GM21737 (cell line): ENCODE measurements around the gene DPH2.
A peak's percentile ranks its signal among the peaks of the same experiment; 100 is the strongest.

Experiments used
- ATAC-seq: cut with Tn5 transposase; IDR thresholded peaks from one replicate; pipeline ENCODE4 v1.9.1; 2021; ENCODE audit warnings: mild to moderate bottlenecking, moderate library complexity; ENCODE audit not compliant: unreplicated experiment

The DPH2 gene

DNA sequence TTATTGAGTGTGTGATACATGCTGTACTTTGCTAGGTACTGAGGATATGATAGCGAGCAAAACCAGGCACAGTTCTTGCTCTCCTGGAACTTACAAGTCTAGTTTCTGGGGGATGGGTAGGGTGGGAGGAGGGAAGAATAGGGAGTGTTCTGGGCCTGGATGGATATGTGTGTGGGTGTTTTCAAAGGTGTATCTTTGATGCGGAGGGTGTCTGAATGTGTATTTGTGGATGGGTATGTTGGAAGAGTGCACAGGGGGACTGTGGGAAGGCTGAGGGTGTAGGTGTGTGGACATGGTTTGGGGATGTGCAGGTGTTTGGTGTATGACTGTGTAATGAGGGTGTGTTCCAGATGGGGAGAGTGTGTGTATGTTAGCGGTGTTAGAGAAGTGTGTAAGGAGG lies 4.5 kb upstream of the DPH2 start:
- no peak for ATAC-seq

DNA sequence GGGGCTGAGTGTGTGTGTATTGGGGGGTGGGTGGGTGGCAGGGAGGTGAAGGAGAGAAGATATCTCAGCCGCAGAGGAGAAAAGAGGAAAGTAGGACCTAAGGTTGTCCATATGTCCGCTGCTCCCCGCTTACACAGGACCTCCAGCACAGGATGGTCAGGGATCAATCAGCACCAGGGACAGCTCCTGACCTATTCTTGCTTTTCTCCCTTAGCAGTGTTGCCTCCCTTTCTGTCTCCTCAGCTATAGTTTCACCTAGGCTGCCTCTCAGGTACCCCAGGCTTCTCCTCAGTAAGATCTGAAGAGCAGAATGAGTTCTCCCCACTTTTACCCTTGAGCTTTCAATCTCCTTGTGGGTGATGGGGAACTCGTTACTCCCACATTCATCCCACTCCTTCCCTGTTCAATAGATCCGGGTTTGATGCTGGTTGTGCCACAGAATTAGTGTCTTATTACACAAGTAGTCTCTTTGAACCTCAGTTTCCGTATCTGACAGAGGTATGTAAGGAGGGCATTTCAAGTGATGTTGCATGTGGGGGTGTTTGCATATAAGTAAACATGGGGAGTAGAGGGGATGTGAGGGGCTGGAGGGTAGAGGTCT lies 1.4 kb upstream of the DPH2 start:
- no peak for ATAC-seq

DNA sequence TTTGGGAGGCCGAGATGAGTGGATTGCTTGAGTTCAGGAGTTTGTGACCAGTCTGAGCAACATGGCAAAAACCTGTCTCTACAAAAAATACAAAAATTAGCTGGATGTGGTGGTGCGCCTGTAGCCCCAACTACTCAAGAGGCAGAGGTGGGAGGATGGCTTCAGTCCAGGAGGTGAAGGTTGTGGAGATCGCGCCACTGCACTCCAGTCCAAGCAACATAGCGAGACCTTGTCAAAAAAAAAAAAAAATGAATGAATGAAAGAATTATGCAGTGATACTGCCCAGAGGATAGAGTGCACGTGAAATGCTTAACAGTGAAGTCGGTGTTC lies 429 bp upstream of the DPH2 start:
- ATAC-seq, result no peak

DNA sequence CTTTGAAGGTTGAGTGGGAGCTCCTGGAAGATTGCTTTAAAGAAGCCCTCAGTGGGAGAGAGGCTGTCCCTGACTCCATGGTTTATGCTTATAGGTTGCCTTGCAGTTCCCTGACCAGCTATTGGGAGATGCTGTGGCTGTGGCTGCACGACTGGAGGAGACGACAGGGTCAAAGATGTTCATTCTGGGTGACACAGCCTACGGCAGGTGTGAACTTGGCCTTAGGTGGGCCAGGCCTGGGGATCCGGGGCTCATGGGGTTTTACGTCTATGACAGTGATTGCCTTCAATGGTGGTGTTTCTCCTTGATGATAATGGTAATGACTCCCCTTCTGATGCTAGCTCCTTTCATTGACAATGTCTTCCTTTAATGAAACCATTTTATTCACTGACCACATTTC lies 692 bp downstream of the DPH2 start:
- ATAC-seq, result no peak

DNA sequence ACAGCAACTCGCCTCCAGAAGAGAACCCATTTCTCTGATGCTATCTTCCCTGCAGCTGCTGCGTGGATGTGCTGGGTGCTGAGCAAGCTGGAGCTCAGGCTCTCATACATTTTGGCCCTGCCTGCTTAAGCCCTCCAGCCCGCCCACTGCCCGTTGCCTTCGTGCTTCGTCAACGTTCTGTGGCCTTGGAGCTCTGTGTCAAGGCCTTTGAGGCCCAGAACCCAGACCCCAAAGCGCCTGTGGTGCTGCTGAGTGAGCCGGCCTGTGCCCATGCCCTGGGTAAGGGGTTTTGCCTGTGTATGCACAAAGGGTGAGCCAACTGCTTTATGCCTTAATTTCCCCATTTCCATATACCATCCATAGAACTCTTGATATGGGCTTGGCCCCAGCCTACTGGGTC lies 1.1 kb downstream of the DPH2 start:
- ATAC-seq, result no peak

DNA sequence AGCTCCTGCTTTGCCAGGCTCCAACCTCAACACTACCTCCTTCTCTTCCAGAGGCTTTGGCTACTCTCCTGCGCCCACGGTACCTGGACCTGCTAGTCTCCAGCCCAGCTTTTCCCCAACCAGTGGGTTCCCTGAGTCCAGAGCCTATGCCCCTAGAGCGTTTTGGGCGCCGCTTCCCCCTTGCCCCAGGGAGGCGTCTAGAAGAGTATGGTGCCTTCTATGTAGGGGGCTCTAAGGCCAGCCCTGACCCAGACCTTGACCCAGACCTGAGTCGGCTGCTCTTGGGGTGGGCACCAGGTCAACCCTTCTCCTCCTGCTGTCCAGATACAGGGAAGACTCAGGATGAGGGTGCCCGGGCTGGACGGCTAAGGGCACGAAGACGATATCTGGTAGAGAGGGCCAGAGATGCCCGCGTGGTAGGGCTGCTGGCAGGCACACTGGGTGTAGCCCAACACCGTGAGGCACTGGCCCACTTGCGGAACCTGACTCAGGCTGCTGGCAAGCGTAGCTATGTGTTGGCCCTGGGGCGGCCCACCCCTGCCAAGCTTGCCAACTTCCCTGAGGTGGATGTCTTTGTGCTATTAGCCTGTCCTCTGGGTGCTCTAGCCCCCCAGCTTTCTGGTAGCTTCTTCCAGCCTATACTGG lies 1.6 kb downstream of the DPH2 start:
- no peak for ATAC-seq

DNA sequence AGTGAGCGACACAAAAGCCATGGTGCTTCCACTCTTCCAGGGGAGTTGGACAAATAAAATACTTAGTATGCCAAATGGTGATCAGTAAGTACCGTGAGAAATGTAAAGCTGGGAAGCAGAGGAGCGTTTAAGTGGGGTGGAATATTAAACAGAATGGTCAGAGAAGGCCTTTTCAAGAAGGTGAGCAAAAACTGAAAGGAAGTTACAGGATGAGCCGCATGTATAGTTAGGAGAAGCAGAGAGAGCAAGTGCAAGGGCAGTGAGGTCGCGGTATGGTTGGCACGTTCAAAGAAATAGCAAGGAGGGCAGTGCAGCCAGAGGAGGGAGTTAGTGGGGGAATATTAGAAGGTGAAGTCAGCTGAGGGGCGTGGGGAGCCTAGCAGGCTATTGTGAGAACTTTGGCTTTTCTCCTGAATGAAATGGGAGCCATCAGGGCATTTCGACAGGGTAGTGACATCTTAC lies 4.2 kb downstream of the DPH2 start:
- ATAC-seq, result no peak

DNA sequence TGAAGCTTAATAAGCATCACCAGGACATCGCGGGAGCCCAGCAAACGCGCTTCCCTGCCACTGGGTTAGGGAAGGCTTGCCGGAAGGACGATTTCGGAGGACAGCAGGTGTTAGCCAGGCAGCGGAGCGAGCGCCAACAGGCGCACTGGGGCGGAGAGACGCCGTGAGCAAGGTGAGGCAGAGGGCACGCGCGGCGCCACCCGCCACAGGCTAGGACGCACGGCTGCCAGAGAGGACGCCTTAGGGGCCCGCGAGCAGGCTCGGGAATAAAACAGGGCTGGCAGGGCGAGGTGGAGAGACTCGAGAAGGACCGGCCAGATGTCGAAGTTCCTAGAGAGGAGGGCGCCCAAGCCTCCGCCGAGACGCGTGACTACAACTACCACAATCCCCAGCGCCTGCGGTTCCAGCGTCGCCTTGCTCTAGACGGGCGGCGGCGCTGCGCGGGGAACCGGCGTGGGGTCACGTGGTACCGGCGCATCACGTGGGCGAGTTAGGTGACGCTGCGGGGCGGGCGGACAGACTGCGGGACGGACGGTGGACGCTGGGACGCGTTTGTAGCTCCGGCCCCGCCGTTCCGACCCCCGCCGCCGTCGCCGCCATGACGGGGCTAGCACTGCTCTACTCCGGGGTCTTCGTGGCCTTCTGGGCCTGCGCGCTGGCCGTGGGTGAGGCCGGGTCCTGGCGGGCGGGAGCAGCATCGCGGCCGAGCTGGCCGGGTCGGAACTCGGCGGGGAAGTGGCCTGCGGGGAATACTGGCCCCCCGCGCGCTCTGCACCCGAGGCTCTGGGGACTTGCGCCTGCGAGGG lies 4.8 kb downstream of the DPH2 start, which contains the start of gene ATP6V0B:
ATP6V0B (plus strand) TSS at position 518 of the 806 bp plus-strand sequence; CDS start at position 599, 81 bp downstream.
- ATAC-seq, result peak; percentile 57

DNA sequence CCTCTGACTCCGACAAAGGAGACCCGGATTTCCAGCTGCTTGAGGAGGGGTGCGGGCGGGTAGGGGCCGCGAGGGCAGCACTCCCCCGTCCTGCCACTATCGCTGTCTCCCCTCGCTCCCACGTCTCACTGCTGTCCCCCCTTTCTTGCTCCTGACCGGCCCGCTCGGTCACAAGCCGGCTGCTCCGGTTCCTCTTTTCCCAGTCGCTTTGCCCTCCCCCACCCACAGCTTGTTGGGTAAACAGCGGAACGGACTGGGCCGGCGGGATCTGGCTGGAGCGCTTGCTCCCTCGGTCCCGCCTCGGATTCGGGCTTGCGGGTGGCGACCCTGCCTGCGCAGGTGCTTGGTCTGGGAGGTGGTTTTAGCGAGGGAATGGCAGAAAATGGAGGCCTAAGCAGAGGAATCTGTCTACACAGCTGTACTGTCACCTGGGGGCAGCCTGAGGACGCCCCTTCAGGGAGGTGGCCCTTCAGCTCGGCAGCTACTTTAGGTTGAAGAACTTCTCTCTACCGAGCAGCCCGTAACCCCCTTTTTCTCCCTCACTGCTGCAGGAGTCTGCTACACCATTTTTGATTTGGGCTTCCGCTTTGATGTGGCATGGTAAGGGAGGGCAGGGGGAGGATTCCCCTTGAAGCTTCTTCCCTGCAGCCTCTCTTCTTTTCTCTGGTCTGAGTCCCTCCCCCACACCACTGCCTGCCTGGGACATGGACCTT lies 5.6 kb downstream of the DPH2 start:
- ATAC-seq, result no peak

DNA sequence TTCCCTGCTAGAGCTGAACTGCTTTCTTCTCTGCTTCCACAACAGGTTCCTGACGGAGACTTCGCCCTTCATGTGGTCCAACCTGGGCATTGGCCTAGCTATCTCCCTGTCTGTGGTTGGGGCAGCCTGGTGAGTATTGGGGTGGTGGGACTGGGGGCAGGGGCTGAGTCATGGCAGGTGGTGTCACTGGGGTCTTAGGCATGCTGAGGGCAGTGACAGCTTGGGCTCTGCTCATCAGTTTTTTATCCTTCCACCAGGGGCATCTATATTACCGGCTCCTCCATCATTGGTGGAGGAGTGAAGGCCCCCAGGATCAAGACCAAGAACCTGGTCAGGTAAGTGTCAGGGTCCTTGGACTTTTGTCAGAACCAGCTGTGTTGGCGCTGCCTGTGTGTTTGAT lies 6.2 kb downstream of the DPH2 start:
- ATAC-seq, result no peak

DNA sequence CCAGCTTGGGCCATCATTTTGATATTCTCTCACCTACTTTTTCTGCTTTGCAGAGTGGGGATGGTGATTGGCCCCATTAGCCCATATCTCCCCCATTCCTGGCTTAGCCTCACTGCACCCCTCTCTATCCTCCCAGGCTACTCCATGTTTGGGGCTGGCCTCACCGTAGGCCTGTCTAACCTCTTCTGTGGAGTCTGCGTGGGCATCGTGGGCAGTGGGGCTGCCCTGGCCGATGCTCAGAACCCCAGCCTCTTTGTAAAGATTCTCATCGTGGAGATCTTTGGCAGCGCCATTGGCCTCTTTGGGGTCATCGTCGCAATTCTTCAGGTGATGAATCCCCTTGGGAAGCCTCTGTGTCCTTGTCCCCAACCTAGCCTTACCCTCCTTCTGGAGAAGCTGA lies 7.1 kb downstream of the DPH2 start:
- ATAC-seq, result no peak

DNA sequence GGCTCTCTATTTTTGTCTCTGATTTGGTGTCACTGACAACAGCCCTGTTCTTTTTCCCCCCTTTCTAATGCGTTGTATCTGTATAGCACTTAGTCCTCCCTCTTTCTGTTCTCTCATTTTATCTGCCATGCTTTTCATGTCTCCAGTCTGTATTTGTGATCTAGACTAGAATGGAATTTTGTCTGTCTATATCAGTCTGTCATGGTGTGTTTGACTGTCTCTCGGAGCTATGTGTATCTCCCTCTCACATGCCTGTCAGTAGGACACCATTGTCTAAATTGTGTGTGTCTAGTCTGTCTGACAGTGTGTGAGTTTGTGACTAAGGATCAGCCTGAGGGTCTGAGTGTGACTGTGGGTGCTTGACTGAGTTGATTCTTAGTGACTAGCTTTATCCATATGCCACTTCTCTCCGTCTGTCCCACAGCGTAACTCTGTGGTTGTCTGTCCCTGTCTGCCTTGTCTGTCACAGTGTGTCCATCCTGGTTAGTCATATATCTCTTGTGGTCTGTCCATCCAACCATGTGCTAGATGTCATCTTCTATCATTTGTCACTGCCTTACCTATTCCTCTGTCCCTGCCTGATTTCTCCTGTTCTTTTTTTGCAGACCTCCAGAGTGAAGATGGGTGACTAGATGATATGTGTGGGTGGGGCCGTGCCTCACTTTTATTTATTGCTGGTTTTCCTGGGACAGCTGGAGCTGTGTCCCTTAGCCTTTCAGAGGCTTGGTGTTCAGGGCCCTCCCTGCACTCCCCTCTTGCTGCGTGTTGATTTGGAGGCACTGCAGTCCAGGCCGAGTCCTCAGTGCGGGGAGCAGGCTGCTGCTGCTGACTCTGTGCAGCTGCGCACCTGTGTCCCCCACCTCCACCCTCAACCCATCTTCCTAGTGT lies 7.8 kb downstream of the DPH2 start:
- ATAC-seq, result no peak

DNA sequence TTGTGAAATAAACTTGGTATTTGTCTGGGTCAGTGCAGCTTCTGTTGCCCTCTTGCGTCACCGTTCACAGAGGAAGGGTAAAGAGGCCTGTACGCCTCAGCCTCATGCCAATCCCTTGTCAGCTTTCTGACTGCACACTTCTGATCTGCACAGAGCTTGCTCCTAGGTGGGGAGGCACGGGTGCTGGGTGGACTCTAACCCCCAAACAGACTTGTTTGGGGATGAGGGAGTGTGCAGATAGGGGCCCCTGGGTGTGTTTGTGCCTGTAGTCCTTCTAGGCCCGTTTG lies 8.4 kb downstream of the DPH2 start:
- ATAC-seq, result no peak

DNA sequence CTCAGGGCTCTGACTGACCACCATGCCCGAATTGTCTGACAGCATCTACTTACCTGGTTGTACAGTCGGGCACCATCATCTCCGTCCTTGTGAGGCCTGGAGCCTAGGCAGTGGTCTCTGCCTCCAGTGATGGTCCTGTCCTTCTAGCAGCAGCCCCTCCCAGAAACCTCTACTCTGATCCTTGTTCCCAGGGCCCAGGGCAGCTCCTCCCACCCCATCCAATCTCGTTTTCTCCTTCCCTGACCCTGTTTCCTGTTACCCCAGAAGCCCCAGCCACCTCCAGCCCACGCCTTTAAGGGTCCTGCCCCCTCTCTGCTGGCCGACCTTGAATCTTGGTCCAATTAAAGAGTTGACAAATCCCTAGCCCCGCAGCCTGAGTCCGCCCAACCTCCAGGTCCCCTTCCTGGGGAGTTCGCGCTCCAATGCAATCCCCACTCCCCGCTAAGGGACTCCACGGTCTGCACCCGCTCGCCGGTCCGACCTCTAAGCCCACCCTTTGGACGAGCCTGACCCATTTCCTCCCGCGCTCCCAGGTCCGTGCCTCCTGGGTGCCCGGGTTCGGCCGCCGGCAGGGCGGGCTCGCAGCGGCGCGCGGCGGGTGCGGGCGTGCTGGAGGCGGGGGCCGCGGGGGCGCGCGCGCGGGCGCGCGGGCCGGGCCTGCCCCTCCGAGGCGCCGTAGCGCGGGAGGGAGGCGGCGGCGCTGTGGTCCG lies 8.9 kb downstream of the DPH2 start, which contains the start of gene B4GALT2:
B4GALT2 (plus strand) TSS at position 660 of the 710 bp plus-strand sequence. CDS start 1,951 bp downstream, outside the sequence.
- no peak for ATAC-seq

DNA sequence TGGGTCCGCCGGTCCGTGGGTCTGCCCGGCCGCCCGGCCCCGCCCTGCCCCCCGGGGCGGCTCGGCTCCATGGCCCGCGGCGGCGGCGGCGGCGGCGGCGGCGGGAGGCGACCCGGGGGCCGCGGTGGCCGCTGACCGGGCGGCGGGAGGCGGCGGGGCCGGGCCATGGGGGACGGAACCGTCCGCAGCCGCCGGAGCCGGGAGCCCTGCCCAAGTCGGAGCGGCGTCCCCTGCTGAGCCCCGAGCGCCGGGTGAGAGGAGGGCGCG lies 9.4 kb downstream of the DPH2 start:
- ATAC-seq, result no peak

DNA sequence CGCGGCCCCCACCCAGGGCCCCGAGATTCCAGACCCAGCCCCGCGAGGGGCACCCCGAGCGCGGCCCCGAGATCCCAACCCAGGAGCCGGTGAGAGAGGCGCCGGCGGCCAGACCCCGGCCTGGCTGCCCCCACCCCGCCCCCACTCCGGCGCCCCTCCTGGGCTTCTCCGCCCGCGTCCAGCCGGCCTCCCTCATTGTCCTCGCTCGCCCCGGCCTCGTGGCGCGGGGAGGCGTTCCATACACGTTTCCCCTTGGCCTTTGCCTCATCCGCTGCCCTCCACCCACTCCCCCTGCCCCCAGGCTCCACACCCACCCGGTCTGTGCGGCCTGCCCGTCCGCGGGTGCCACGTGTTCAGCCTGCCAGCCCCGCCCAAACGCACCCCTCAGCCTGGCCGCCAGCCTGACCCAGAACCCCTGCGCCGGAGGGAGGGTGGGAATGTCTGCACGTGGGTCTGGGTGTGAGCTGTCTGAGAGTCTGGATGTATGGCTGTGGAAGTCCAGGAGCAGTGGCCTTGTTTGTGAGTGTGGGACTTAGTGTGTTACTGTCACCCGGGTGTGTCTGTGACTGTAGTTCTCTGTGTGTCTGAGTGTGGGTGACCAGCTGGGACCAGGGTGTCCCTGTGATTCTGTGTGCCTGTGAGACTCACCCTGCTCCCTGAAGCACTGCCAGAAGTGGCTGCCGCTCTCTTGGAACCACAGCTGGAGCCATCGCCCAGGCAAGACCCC lies 9.9 kb downstream of the DPH2 start:
- no peak for ATAC-seq

DNA sequence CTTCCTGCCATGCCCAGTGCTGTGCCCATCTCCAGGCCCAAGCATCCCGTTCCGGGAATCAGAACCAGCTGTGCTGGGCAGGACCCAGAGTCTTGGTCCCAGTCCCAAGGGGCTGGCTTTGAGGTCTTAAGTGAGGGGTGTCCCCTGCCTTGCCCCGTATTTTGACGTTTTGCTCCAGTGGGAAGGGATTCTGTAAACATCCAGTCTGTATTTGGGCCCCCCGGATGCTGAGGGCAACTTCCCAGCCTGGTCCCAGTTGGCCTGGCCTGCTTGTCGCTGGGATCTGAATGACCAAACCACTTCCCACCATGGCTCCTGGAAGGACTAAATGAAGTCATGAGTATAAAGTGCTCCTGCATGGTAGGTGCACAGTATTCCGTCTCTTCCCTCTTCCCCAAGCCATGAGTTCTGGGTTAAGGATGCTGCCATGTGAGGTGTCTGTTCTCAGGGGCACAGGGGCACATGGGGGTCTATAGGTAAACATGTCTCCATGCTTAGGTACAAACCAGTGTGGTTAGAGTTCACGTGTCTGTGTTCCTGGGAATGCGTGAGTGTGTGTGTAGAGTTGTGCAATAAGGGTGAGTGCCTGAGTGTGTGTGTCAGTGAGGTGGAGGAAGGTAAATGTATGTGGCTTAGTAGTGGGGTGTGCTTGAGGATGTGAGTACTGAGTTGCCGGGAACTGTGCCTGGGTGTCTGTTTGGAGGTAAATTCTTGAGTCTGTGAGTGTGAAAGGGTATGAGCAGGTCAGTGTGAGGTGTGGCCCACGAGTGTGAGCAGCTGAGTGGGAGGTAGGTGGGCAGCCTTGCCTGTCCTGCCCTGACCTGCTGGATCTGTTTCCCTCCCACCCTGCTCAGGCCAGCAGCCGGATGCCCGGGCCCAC lies 10.7 kb downstream of the DPH2 start:
- no peak for ATAC-seq

DNA sequence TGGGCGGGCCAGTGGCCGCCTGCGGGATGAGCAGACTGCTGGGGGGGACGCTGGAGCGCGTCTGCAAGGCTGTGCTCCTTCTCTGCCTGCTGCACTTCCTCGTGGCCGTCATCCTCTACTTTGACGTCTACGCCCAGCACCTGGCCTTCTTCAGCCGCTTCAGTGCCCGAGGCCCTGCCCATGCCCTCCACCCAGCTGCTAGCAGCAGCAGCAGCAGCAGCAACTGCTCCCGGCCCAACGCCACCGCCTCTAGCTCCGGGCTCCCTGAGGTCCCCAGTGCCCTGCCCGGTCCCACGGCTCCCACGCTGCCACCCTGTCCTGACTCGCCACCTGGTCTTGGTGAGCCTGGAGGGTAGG lies 11.3 kb downstream of the DPH2 start:
- ATAC-seq, result no peak

DNA sequence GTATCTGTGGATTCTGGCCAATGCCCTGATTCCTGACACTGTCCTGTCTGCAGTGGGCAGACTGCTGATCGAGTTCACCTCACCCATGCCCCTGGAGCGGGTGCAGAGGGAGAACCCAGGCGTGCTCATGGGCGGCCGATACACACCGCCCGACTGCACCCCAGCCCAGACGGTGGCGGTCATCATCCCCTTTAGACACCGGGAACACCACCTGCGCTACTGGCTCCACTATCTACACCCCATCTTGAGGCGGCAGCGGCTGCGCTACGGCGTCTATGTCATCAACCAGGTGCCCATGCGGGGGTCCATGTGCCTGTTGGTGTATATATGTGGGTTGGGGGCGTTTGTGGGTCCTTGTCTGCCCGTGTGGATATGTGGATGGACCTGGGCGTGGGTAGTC lies 11.8 kb downstream of the DPH2 start:
- ATAC-seq, result no peak
